ENCODE measurements around the gene STAB1.

STAB1 gene

DNA sequence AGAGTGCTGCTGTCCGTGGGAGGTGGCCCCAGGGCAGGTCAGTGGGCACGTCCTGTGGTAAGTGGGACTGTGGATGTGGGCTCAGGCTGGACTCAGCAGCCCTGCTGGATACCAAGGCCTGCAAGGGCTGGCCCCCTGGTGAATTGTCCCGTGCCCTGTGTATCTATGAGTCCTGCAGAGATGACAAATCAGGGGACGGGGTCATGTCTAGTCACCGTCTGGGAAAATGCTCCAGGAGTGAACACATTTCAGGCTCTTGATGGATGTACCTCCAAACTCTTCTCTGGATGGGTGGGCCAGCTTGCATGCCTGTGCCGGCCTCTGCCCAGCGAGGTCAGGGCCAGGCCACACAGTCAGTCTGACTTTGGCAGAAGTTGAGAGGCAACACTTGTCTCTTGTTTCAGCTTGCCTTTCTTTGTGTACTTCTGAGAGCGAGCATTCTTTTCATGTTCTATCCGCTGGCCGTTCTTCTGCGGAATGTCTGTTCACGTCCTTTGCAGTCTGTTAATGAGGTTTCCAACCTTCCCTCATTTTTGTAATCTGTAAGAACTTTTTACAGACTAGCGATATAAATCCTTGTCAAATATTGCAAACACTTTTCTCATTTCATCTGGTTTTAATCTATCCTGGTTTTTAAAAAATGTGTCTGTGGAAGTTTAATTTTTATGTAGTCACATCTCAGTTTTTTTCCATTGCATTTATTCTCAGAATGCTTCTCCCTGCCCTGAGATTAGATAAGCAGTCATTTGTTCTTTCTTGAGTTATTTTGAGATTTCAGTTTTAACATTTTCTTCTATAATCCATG is 11.4 kb upstream of the STAB1 start:
- DNase-seq (ENCODE audit: low spot score): no peak

DNA sequence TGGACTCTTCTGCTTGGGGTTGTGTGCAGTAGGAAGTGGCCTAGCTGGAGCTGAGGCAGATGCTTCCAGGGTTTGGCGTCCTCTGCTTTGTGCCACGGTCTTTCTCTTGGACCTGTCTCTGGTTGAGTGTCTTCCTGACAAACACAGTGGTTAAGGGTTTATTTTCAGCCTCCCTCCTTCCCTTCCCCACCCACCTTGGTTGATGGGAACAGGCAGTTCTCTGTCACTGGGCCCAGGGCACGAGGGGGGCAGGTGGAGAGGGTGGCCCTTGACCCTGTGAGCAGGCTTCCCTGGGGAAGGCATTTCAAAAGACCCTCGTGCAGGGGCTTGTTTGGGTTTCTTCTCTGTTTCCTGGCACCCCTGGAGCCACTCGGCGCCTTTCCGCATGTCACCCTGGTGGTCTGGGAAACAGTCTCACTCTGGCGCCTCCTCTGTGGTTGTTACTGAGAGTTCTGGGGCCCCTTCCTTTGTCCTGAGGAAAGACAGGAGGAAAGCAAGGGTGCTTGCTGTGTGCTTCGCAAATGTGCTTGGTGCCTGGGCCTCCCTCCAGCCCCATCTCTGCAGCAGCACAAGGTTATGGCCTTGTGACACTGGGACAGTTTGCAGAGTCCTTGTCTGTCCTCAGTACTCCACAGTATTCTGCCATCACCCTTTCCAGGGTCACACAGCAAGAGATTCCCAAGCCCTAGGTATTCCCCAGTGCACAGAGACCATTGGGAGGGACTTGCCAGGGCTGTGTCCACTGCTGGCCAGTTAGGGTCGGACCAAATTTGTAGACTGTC is 10.3 kb upstream of the STAB1 start:
- DNase-seq (ENCODE audit: low spot score): no peak

DNA sequence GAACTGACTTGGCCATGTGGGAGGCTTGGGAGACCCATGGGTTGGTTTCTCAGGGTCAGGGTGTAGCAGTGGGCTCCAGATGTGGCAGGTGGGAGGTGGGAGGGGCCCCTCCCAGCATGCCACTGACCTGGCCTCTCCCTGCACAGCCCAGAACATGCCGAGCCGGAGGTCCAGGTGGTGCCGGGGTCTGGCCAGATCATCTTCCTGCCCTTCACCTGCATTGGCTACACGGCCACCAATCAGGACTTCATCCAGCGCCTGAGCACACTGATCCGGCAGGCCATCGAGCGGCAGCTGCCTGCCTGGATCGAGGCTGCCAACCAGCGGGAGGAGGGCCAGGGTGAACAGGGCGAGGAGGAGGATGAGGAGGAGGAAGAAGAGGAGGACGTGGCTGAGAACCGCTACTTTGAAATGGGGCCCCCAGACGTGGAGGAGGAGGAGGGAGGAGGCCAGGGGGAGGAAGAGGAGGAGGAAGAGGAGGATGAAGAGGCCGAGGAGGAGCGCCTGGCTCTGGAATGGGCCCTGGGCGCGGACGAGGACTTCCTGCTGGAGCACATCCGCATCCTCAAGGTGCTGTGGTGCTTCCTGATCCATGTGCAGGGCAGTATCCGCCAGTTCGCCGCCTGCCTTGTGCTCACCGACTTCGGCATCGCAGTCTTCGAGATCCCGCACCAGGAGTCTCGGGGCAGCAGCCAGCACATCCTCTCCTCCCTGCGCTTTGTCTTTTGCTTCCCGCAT is 7.9 kb upstream of the STAB1 start:
- no peak for DNase-seq (ENCODE audit: low spot score)

DNA sequence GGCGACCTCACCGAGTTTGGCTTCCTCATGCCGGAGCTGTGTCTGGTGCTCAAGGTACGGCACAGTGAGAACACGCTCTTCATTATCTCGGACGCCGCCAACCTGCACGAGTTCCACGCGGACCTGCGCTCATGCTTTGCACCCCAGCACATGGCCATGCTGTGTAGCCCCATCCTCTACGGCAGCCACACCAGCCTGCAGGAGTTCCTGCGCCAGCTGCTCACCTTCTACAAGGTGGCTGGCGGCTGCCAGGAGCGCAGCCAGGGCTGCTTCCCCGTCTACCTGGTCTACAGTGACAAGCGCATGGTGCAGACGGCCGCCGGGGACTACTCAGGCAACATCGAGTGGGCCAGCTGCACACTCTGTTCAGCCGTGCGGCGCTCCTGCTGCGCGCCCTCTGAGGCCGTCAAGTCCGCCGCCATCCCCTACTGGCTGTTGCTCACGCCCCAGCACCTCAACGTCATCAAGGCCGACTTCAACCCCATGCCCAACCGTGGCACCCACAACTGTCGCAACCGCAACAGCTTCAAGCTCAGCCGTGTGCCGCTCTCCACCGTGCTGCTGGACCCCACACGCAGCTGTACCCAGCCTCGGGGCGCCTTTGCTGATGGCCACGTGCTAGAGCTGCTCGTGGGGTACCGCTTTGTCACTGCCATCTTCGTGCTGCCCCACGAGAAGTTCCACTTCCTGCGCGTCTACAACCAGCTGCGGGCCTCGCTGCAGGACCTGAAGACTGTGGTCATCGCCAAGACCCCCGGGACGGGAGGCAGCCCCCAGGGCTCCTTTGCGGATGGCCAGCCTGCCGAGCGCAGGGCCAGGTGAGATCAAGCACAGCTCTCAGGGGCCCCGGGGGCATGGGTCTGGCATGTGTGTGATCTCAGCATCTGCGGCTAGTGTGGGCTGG is 7.1 kb upstream of the STAB1 start:
- DNase-seq (ENCODE audit: low spot score): no peak

DNA sequence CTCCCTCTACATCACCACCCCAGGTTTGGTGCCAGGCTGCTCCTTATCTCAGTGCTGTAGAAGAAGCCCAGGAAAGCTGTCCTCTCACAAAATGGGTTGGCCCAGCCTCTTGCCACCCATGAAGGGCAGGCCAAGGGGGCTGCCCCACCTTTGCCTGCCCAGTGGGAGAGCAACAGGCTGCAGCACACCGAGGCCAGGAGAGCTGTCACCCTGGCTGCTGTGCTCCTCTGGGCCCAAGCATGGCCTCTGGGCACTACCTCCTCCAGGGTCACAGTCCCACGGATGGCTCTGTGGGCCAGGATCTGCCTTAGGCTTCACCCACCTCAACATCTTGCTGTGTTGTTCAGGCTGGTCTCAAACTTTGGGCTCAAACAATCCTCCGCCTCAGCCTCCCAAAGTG is 6.4 kb upstream of the STAB1 start:
- DNase-seq (ENCODE audit: low spot score): no peak

DNA sequence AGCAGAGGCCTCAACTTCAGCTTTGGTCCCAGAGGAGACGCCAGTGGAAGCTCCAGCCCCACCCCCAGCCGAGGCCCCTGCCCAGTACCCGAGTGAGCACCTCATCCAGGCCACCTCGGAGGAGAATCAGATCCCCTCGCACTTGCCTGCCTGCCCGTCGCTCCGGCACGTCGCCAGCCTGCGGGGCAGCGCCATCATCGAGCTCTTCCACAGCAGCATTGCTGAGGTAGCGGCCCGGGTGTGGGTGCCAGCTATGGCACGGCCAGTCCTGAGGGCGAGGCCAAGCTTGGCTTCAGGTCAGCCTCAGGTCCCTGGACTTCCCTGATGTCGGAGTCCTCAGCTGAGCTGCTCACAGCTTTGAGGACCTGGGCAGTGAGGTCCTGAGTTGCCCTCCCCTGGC is 5.7 kb upstream of the STAB1 start:
- no peak for DNase-seq (ENCODE audit: low spot score)

DNA sequence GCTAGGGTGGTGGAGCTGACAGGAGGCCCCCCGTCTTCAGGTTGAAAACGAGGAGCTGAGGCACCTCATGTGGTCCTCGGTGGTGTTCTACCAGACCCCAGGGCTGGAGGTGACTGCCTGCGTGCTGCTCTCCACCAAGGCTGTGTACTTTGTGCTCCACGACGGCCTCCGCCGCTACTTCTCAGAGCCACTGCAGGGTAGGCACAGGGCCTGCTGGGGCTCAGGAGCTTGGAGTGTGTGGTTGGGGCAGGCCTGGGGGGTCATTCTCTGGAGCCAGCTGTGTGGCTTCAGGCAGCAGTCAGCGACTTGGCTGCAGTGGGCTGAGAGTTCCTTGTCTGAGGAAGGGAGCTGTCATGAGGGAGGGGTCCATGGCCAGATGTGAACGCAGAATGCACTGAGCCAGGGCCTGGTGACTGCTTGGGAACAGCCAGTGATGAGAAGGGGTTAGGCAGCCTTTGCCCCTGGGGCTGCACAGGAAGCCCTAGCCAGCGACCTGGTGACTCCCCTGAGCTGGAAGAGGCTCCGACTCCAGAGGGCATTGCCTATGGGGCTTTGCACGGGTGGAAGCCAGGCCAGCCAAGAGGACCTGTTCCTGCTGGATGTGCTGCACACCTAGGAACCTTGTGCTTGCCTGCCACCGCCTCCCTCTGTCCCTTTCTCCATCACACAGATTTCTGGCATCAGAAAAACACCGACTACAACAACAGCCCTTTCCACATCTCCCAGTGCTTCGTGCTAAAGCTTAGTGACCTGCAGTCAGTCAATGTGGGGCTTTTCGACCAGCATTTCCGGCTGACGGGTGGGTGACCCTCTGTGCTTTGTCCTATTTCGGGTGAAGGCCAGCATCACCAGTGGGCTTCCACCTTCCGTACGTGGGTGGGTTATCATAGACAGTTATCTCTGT is 4.9 kb upstream of the STAB1 start:
- no peak for DNase-seq (ENCODE audit: low spot score)

DNA sequence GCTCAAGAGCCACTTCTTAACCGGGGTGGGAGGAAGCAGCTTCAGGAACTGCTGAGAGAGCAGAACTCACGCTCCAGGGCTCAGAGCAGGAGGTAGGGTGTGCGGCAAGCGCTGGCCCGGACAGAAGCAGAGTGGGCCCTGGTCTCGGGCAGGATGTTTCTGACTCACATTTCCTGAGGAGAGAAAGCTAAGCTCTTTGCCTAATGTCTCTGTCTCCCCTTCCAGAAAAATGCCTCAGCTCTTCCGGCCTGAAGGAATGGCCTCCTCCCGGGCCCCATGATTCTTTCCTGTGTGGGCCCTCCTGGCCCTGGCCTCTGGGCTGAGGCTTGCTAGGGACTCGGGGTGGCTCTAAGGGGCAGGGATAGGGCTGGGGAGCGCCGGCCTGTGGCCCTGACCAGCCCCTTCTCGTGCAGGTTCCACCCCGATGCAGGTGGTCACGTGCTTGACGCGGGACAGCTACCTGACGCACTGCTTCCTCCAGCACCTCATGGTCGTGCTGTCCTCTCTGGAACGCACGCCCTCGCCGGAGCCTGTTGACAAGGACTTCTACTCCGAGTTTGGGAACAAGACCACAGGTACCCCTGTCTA is 4.1 kb upstream of the STAB1 start:
- no peak for DNase-seq (ENCODE audit: low spot score)

DNA sequence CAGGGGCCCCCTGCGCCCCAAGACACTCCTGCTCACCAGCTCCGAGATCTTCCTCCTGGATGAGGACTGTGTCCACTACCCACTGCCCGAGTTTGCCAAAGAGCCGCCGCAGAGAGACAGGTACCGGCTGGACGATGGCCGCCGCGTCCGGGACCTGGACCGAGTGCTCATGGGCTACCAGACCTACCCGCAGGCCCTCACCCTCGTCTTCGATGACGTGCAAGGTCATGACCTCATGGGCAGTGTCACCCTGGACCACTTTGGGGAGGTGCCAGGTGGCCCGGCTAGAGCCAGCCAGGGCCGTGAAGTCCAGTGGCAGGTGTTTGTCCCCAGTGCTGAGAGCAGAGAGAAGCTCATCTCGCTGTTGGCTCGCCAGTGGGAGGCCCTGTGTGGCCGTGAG is 3.1 kb upstream of the STAB1 start:
- no peak for DNase-seq (ENCODE audit: low spot score)

DNA sequence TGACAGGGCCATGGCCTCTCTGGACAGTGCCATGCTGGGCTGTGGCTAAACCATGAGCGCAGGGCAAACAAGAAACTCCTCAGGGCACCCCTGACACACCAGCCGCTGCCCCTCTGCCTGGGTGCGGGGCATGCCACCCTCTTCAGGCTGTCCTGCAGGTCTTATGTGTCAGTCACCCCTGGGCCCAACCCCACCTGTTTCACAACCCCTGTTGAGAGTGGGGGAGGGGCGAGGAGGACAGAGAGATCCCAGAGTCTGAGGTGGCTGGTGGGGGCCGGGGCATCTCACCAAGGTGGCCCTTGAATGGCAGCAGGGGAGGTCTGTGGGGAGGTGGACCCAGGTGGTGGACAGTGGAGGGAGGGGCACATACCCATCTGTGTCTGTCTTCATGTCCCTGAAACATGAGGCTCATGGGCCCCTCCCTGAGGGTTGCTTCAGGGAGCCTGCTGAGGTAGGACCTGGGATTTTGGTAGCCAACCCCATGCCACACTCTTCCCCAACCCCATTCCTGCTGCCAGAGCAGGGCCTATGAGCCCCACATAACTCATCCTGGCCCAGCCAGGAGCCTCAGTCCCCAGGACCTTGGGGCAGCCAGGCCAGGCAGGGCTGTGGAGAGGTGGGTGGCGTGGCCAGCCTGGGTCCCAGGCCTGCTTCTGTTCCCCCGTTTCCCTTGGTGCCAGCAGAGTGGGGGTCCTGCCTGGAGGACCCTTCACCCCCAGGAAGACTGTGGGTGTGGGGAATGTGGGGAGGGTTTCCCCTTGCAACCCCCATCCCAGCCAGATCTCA is 1.7 kb upstream of the STAB1 start:
- DNase-seq (ENCODE audit: low spot score): no peak

DNA sequence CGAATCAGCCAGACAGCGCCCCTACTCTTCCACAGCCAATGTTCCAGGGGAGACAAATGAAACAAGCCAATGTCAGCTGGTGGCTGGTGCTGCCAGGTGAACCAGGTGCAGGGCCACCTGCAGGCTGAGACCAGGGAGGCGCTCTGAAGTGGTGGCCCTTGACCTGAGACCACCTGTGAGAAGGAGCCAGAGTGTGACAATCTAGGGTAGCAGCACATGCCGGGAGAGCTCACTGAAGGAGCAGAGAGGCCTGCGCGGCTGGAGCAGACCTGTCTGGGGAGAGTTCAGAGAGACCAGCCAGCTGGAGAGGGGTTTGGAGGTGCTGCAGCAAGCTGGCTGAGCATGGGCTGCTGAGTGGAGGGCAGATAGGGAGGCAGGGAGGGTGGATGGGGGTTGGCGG is 693 bp upstream of the STAB1 start:
- DNase-seq (ENCODE audit: low spot score): no peak

DNA sequence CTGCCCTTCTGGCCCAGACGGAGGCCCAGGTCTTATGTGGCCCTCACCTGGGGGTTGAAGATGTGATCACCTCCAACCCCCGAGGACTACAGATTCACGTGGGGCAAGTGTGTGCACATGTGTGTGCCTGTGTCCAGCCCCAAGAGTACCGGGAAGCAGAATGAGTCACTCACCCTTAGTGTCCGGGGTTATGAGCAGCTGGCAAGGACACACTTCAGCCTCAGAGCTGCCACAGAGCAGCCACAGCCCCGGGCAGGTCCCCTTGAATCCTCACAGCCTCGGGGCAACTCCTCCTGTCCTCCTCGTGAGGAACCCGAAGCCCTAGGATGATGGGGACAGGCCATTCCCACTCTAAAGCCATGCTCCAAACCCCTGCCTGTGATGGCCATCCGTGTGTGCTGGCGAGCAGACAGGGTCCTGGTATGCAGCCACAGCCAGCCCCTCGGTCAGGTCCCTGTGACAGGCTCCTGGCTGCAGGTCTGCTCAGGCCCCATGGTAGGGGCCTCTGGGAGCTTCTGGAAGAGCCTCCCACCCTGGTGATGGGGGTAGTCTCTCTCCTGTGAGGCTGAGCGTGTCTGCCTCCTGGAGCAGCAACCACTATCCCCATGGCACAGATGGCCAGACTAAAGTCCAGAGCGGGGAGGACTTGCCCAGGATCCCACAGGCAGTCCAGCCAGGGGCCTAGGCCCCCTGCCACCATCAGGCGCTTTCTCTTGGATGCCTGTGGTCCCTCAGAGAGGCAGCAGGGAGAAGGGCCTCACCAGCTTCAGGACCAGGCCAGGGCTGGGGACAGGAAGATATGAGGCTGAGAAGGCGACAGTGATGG is 852 bp downstream of the STAB1 start:
- DNase-seq (ENCODE audit: low spot score): no peak

DNA sequence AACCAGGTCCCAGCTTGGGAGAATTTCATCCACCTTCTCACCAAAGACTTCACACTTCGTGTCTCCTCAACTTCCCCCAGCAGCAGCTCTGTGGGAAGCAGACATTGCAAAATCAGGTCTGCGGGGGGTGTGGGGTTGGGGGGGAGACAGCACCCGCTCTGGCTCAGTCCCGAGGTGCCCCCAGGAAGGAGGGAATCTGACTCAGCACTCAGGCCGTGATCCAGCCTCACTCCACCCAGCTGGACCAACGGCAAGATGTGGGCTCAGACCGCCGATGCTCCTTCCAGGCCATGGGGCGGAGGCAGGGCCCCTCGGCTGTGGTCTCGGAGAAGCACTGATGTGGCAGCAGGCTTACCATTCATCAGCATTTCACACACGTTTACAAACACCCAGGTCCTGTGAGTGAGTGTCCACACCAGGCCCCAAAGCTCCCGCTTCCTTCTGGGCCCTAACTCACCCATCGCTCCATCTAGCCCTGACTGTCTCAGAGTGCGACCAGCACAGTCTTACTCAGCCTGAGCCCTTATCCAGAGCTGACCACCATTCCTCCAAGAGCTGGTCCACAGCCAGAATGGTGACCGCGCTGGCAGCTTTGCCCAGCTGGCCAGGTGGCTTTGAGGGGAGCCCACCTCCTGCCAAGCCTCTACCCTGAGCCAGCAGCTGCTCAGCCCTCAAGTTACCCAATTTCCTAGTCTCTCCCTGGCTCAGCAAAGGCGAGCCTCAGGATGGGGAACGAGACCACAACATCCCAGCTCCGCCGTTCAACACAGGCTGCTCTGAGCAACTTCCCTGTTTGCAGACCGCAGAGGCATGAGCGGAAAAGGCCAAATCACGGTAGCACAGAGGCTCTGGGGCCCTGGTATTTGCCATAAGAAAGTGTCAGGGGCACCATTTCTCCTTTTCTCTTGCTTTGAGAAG is 3.3 kb downstream of the STAB1 start:
- no peak for DNase-seq (ENCODE audit: low spot score)

DNA sequence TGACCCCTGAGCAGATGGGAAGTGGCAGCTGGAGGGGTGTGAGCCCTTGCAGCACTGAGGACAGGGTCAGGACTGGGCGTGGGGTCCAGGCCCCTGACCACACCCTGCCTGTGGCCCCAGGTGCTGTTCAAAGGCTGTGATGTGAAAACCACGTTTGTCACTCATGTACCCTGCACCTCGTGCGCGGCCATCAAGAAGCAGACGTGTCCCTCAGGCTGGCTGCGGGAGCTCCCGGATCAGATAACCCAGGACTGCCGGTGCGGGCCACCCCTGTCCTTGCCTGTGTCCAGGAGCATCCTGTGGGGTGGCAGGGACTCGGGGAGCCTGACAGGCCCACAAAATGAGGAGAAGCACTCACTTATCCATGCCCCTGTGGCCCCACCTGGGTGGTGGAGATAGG is 5.9 kb downstream of the STAB1 start:
- DNase-seq (ENCODE audit: low spot score): no peak

DNA sequence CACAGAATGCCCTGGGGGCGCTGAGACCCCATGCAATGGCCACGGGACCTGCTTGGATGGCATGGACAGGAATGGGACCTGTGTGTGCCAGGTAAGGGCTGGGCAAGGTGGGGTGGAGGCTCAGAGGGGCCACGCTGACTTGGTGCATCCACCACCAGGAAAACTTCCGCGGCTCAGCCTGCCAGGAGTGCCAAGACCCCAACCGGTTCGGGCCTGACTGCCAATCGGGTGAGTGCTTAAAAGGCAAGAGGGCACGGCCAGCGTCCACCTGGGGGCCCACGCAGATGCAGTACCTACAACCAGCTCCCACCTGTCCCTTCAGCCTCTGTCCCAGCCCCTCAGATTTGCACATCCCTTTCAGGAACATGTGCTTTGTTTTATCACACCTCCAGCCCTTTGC is 6.9 kb downstream of the STAB1 start:
- DNase-seq (ENCODE audit: low spot score): no peak

DNA sequence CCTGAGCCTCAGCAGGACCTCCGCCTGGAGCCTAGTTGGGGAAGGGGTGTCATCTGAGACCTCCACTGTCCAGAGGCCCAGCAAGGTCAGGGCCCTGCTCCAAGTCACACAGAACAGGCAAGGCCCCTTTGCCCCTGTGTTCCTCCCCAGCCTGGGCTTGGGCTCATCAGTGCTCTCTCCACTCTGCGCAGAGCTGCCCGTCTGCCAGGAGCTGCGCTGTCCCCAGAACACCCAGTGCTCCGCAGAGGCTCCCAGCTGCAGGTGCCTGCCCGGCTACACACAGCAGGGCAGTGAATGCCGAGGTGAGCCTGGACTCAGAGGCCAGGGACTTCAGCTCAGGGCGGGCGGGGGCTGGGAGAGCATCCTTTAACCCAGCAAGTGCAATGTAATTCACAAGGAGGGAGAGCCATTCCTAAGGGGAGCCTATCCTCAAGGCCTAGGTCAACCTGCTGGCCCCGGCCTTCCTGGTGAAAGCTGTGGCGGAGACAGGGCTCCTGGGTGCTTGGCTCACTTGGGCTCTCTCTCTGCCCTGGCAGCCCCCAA is 7.7 kb downstream of the STAB1 start:
- no peak for DNase-seq (ENCODE audit: low spot score)

DNA sequence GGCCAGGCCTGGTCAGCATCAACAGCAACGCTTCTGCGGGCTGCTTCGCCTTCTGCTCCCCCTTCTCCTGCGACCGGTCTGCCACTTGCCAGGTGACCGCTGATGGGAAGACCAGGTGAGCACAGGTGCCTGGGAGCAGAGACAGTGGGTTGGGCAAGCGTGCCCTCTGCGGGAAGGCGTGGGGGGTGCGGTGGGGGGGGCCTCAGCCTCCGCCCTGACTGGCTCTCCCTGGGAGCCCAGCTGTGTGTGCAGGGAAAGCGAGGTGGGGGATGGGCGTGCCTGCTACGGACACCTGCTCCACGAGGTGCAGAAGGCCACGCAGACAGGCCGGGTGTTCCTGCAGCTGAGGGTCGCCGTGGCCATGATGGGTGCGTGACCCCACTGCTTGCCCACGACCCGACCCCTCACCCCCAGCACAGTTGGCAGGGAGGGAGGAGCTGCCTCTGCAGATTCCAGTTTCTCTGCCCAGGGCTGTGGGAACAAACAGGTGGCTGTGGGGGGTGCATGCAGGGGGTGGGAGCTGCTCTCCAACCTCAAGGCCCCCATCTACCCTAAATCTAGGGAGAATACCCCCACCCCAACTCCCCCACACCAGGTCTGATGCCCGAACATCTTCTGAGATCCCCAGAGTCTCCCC is 8.8 kb downstream of the STAB1 start:
- DNase-seq (ENCODE audit: low spot score): no peak
